ENCODE data around the gene CUL3. TPM values are rescaled to one million over a fixed set of nuclear protein-coding genes. Genes with fewer than 3 reads are reported as not detected.
A peak's percentile ranks its signal among the peaks of the same experiment; 100 is the strongest.

Gene CUL3
- total RNA-seq, 1 experiment from 2014 or later, result 140 TPM

GRCh38 chr2:224466304-224466895, 118.8 kb downstream of the CUL3 start:
- TF ChIP-seq, protein P1, sequence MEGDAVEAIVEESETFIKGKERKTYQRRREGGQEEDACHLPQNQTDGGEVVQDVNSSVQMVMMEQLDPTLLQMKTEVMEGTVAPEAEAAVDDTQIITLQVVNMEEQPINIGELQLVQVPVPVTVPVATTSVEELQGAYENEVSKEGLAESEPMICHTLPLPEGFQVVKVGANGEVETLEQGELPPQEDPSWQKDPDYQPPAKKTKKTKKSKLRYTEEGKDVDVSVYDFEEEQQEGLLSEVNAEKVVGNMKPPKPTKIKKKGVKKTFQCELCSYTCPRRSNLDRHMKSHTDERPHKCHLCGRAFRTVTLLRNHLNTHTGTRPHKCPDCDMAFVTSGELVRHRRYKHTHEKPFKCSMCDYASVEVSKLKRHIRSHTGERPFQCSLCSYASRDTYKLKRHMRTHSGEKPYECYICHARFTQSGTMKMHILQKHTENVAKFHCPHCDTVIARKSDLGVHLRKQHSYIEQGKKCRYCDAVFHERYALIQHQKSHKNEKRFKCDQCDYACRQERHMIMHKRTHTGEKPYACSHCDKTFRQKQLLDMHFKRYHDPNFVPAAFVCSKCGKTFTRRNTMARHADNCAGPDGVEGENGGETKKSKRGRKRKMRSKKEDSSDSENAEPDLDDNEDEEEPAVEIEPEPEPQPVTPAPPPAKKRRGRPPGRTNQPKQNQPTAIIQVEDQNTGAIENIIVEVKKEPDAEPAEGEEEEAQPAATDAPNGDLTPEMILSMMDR (conservative IDR thresholded peaks at IDR 0.05; ENCODE audit: low read depth, low read length), result no peak
- no peak for TF ChIP-seq EZH2 (IDR thresholded peaks at IDR 0.05; ENCODE audit: borderline replicate concordance, low read depth, low read length, poor library complexity, severe bottlenecking)
- intact Hi-C loops (cut with micrococcal nuclease; ENCODE audit: unreplicated experiment), result no loop called here
- Histone ChIP-seq H3K9me3 (ENCODE audit: low read depth, low read length, poor library complexity, severe bottlenecking) (no peaks in the 10 kb centered on the region), H3K27me3 (replicated peaks; ENCODE audit: insufficient read depth, low read depth, low read length, poor library complexity) (no peaks in the 10 kb centered on the region), H3K4me1 (ENCODE audit: insufficient read depth, low read length, poor library complexity, severe bottlenecking) (peaks cover 8% of the 10 kb centered on the region), H3K36me3 (ENCODE audit: insufficient read depth, low read length, poor library complexity, severe bottlenecking) (no peaks in the 10 kb centered on the region), H3K27ac (ENCODE audit: low read depth, low read length, poor library complexity, severe bottlenecking) (no peak overlapping the region), H3K4me3 (ENCODE audit: low read depth, low read length, poor library complexity, severe bottlenecking) (no peak overlapping the region)
- ChIA-PET CTCF (interaction anchor here (0.6 kb wide), 1 partner anchor 317 kb away, joined by 3 read pairs; no protein-coding TSS in a partner anchor), POLR2A (ENCODE audit: low non-redundant PET) (interaction anchor here (0.6 kb wide), 1 partner anchor 15 kb away, joined by 3 read pairs; no protein-coding TSS in a partner anchor)
- BruUV-seq (replicated peaks), result no TSS peak
- DNase-seq (ENCODE audit: low spot score), result peak; percentile 53

DNA sequence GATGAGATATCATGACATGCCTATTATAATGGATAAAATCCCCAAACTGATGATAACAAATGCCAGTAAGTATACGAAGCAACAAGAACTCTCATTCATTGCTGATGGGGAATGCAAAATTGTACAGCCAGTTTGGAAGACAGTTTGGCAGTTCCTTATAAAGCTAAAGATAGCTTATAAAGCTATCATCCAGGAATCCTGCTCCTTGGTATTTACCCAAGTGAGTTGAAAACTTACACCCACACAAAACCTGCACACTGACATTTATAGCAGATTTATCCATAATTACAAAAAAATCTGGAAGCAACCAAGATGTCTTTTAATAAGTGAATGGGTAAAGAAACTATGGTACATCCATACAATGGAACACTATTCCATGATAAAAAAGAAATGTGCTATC, 123.8 kb downstream of the CUL3 start:
- Histone ChIP-seq H3K27me3 (replicated peaks; ENCODE audit: insufficient read depth, low read depth, low read length, poor library complexity) (no peaks in the 10 kb centered on the region), H3K4me1 (ENCODE audit: insufficient read depth, low read length, poor library complexity, severe bottlenecking) (peaks cover 4% of the 10 kb centered on the region), H3K4me3 (ENCODE audit: low read depth, low read length, poor library complexity, severe bottlenecking) (no peak overlapping the region), H3K27ac (ENCODE audit: low read depth, low read length, poor library complexity, severe bottlenecking) (no peak overlapping the region), H3K36me3 (ENCODE audit: insufficient read depth, low read length, poor library complexity, severe bottlenecking) (no peaks in the 10 kb centered on the region), H3K9me3 (ENCODE audit: low read depth, low read length, poor library complexity, severe bottlenecking) (no peaks in the 10 kb centered on the region)
- POLR2A ChIA-PET (ENCODE audit: low non-redundant PET), result no interaction called here
- CTCF ChIA-PET, result no interaction called here
- no TSS peak for BruUV-seq (replicated peaks)
- no peak for DNase-seq (ENCODE audit: low spot score)
- intact Hi-C loops (cut with micrococcal nuclease; ENCODE audit: unreplicated experiment), result no loop called here
- TF ChIP-seq, protein P1 (conservative IDR thresholded peaks at IDR 0.05; ENCODE audit: low read depth, low read length), result no peak
- no peak for TF ChIP-seq EZH2 (IDR thresholded peaks at IDR 0.05; ENCODE audit: borderline replicate concordance, low read depth, low read length, poor library complexity, severe bottlenecking)

GRCh38 chr2:224457408-224458096, 127.6 kb downstream of the CUL3 start:
- no peaks in the 10 kb centered on the region for H3K27me3 ChIP-seq (replicated peaks; ENCODE audit: insufficient read depth, low read depth, low read length, poor library complexity)
- no peaks in the 10 kb centered on the region for H3K9me3 ChIP-seq (ENCODE audit: low read depth, low read length, poor library complexity, severe bottlenecking)
- BruUV-seq (replicated peaks), result no TSS peak
- H3K36me3 ChIP-seq (ENCODE audit: insufficient read depth, low read length, poor library complexity, severe bottlenecking), result no peaks in the 10 kb centered on the region
- no peak overlapping the region for H3K4me3 ChIP-seq (ENCODE audit: low read depth, low read length, poor library complexity, severe bottlenecking)
- TF ChIP-seq EZH2 (IDR thresholded peaks at IDR 0.05; ENCODE audit: borderline replicate concordance, low read depth, low read length, poor library complexity, severe bottlenecking), result no peak
- TF ChIP-seq, protein P1 (conservative IDR thresholded peaks at IDR 0.05; ENCODE audit: low read depth, low read length), result no peak
- ChIA-PET CTCF (no interaction called here), POLR2A (ENCODE audit: low non-redundant PET) (no interaction called here)
- H3K27ac ChIP-seq (ENCODE audit: low read depth, low read length, poor library complexity, severe bottlenecking), result no peak overlapping the region
- intact Hi-C loops (cut with micrococcal nuclease; ENCODE audit: unreplicated experiment), result no loop called here
- H3K4me1 ChIP-seq (ENCODE audit: insufficient read depth, low read length, poor library complexity, severe bottlenecking), result no peaks in the 10 kb centered on the region
- DNase-seq (ENCODE audit: low spot score), result no peak

All from A673 (cell line).